GM12878 (cell line): ENCODE data around the gene TFF1. TPM values are rescaled to one million over a fixed set of nuclear protein-coding genes. Genes with fewer than 3 reads are reported as not detected.

Source experiments
- ATAC-seq: fragments of 200-7000 bp; cut with Tn5 transposase; 3 replicates; pipeline ENCODE4 v1.9.1; 2020; ENCODE audit warnings: mild to moderate bottlenecking, moderate library complexity
- BruUV-seq: library from RNA; stranded (reverse); fragments of 400-500 nt; replicated peaks from 2 replicates; lab custom pipeline; 2021; lab: Mats Ljungman, UMichigan
- CTCF ChIA-PET: fragments of 300-600 bp; sonication (Branson Sonifier 250); formaldehyde crosslinking; extraction: SDS; loops from one replicate; lab custom pipeline; 2021; ENCODE audit warnings: inconsistent platforms; lab: Yijun Ruan, JAX
- POLR2A ChIA-PET: fragments of 350-600 bp; formaldehyde crosslinking; extraction: SDS; loops from one replicate; lab custom pipeline; 2021; ENCODE audit warnings: inconsistent platforms; lab: Charles Lee
- RAD21 ChIA-PET: fragments of 300-600 bp; sonication (Branson Sonifier 250); formaldehyde crosslinking; loops from one replicate; lab custom pipeline; 2023; ENCODE audit warnings: antibody characterized with exemption; ENCODE audit not compliant: unreplicated experiment; lab: Charles Lee
- SMC1A ChIA-PET: fragments of 300-600 bp; sonication (Branson Sonifier 250); formaldehyde crosslinking; loops from one replicate; lab custom pipeline; 2023; ENCODE audit not compliant: unreplicated experiment, uncharacterized antibody; lab: Charles Lee
- DNase-seq: peaks from one replicate; pipeline ENCODE4 v3.0.0-alpha.2; 2011; ENCODE audit warnings: low read depth, low spot score
- FAIRE-seq: peaks from 3 replicates; lab custom pipeline; 2011; peaks lifted over from hg19 to GRCh38; lab: Jason Lieb, UNC
- H2AFZ ChIP-seq: 2 replicates; pipeline ENCODE4 v1.6.0; 2011; ENCODE audit warnings: low read depth, low read length, control low read depth; ENCODE audit not compliant: control insufficient read depth
- H3K27ac ChIP-seq: 2 replicates; pipeline ENCODE4 v1.5.1; 2011; ENCODE audit warnings: control low read depth; ENCODE audit not compliant: control insufficient read depth, insufficient read depth
- H3K27me3 ChIP-seq, 2 experiments: replicated peaks in 1 of 2; 2 replicates each; pipeline versions ENCODE4 v1.6.0 to v1.6.1; 2011; ENCODE audit warnings: low read length in 1 of 2; ENCODE audit not compliant: control insufficient read depth in 2 of 2, insufficient read depth in 2 of 2
- H3K36me3 ChIP-seq, 2 experiments: 2 replicates each; pipeline ENCODE4 v1.5.1; 2011; ENCODE audit warnings: low read length in 1 of 2; ENCODE audit not compliant: control insufficient read depth in 2 of 2, insufficient read depth in 2 of 2
- H3K4me1 ChIP-seq: 2 replicates; pipeline ENCODE4 v1.6.1; 2011; ENCODE audit warnings: mild to moderate bottlenecking, low read length, moderate library complexity, mixed read lengths; ENCODE audit not compliant: control insufficient read depth, insufficient read depth
- H3K4me2 ChIP-seq: 2 replicates; pipeline ENCODE4 v1.6.0; 2011; ENCODE audit warnings: control low read depth; ENCODE audit not compliant: control insufficient read depth, insufficient read depth
- H3K4me3 ChIP-seq: fragments of 200-600 bp; sonication (generic); 2 replicates; pipeline ENCODE4 v1.5.1; 2016
- H3K79me2 ChIP-seq: 2 replicates; pipeline ENCODE4 v1.6.0; 2011; ENCODE audit warnings: low read length; ENCODE audit not compliant: control insufficient read depth, insufficient read depth
- H3K9ac ChIP-seq: 2 replicates; pipeline ENCODE4 v1.8.0; 2011; ENCODE audit warnings: low read length, control low read depth, mixed read lengths; ENCODE audit not compliant: control insufficient read depth, insufficient read depth
- H3K9me3 ChIP-seq: replicated peaks from 3 replicates; pipeline ENCODE4 v1.5.1; 2011; ENCODE audit warnings: mild to moderate bottlenecking, low read length; ENCODE audit not compliant: control insufficient read depth, insufficient read depth
- H4K20me1 ChIP-seq: 2 replicates; pipeline ENCODE4 v1.6.0; 2011; ENCODE audit not compliant: control insufficient read depth, insufficient read depth
- BACH1 ChIP-seq: fragments of 450-650 bp; IDR thresholded peaks from 2 replicates; pipeline ENCODE4 v1.6.1; 2017; ENCODE audit warnings: mild to moderate bottlenecking, borderline replicate concordance
- BCL11A ChIP-seq: IDR thresholded peaks from 2 replicates; pipeline ENCODE4 v1.6.1; 2011; ENCODE audit warnings: low read depth, low read length
- CBFB ChIP-seq: IDR thresholded peaks from 2 replicates; pipeline ENCODE4 v1.6.1; 2016; ENCODE audit warnings: antibody characterized with exemption, low read depth
- CREM ChIP-seq: IDR thresholded peaks from 2 replicates; pipeline ENCODE4 v1.6.1; 2014; ENCODE audit warnings: antibody characterized with exemption, low read depth
- EED ChIP-seq: sonication (generic); IDR thresholded peaks from 2 replicates; pipeline ENCODE4 v1.6.1; 2016; ENCODE audit warnings: antibody characterized with exemption, low read depth
- ESRRA ChIP-seq: IDR thresholded peaks from 2 replicates; pipeline ENCODE4 v1.6.1; 2012; ENCODE audit warnings: mild to moderate bottlenecking, low read length, improper control_type of control experiment
- FOXM1 ChIP-seq: IDR thresholded peaks from 2 replicates; pipeline ENCODE4 v1.6.1; 2012; ENCODE audit warnings: low read depth, mild to moderate bottlenecking, inconsistent platforms, low read length, moderate library complexity
- IKZF1 ChIP-seq: fragments of 450-650 bp; conservative IDR thresholded peaks from 2 replicates; pipeline ENCODE4 v1.6.1; 2017; ENCODE audit warnings: antibody characterized with exemption, mild to moderate bottlenecking
- IRF4 ChIP-seq: IDR thresholded peaks from 2 replicates; pipeline ENCODE4 v1.6.1; 2011; ENCODE audit warnings: low read depth, low read length
- JUNB ChIP-seq: IDR thresholded peaks from 2 replicates; pipeline ENCODE4 v1.6.1; 2016; ENCODE audit warnings: antibody characterized with exemption, mild to moderate bottlenecking
- NFYA ChIP-seq: IDR thresholded peaks from 2 replicates; pipeline ENCODE4 v1.6.1; 2011; ENCODE audit warnings: low read depth, mild to moderate bottlenecking, low read length, improper control_type of control experiment, borderline replicate concordance
- NR2F1 ChIP-seq: fragments of 450-650 bp; conservative IDR thresholded peaks from 2 replicates; pipeline ENCODE4 v1.6.1; 2017; ENCODE audit warnings: mild to moderate bottlenecking
- RAD21 ChIP-seq: IDR thresholded peaks from 2 replicates; pipeline ENCODE4 v1.6.1; 2011; ENCODE audit warnings: mild to moderate bottlenecking, low read depth, low read length, moderate library complexity; ENCODE audit not compliant: insufficient read depth
- STAT3 ChIP-seq: IDR thresholded peaks from 2 replicates; pipeline ENCODE4 v1.6.1; 2011; ENCODE audit warnings: low read depth, low read length, improper control_type of control experiment
- ZBED1 ChIP-seq: IDR thresholded peaks from 2 replicates; pipeline ENCODE4 v1.6.1; 2016; ENCODE audit warnings: borderline replicate concordance
- WGBS: methylation state at CpG from one replicate; pipeline ENCODE4 v1.1.6; 2016; ENCODE audit warnings: low lambda C conversion rate; ENCODE audit not compliant: insufficient replicate concordance, insufficient coverage; ENCODE audit errors: missing lambda C conversion rate; 5-methylcytosine and 5-hydroxymethylcytosine counted together
- in situ Hi-C: fragments of 300-500 bp; cut with MboI; formaldehyde crosslinking; loops from 9 replicates; pipeline ENCODE4 v1.14.3; 2018; ENCODE audit warnings: mixed read lengths
- intact Hi-C: fragments of 100-400 bp; cut with micrococcal nuclease; formaldehyde crosslinking; loops from one replicate; pipeline ENCODE4 v1.14.2; 2022; ENCODE audit not compliant: unreplicated experiment
- polyA plus RNA-seq, 11 experiments: library from polyadenylated mRNA; depleted of rRNA in 4 of 11; unstranded in 6 of 11; stranded (reverse) in 5 of 11; fragments of >200 nt; fragmentation: Nextera tagmentation in 4 of 11; fragmentation: Illumina TruSeq in 1 of 11; extraction: Ambion mirVana in 4 of 11; extraction: Trizol in 1 of 11; gene quantifications; 1 replicate in 1 of 11; 2 replicates in 10 of 11; pipeline versions ENCODE4 v1.2.1 to v1.2.3, GENCODE V29; 2011 to 2016; ENCODE audit warnings: inconsistent platforms in 2 of 11, missing spikeins in 2 of 11, low read depth in 1 of 11
- total RNA-seq, 4 experiments: library from RNA; depleted of rRNA in 3 of 4; stranded (reverse); fragments of >200 nt in 3 of 4; fragmentation: Illumina TruSeq in 1 of 4; extraction: Trizol in 1 of 4; gene quantifications; 2 replicates each; pipeline versions ENCODE4 v1.2.1 to v1.2.3, GENCODE V29; 2013 to 2021
- TF ChIP-seq, protein P1 (sequence below): fragments of 450-650 bp; IDR thresholded peaks from 2 replicates; pipeline ENCODE4 v1.6.1; 2017; ENCODE audit warnings: mild to moderate bottlenecking, low read depth, inconsistent platforms; ENCODE audit not compliant: poor library complexity, severe bottlenecking
- TF ChIP-seq, protein P2 (sequence below), 3 experiments: IDR thresholded peaks in 2 of 3; conservative IDR thresholded peaks in 1 of 3; 2 replicates each; pipeline ENCODE4 v1.5.1; 2011; ENCODE audit warnings: low read depth in 3 of 3, low read length in 3 of 3, mild to moderate bottlenecking in 3 of 3, control low read depth in 2 of 3, moderate library complexity in 2 of 3, inconsistent platforms in 1 of 3, mixed read lengths in 1 of 3; ENCODE audit not compliant: control insufficient read depth in 2 of 3, insufficient read depth in 1 of 3; ENCODE audit errors: extremely low read depth in 1 of 3
- TF ChIP-seq, protein P3 (sequence below): IDR thresholded peaks from 2 replicates; pipeline ENCODE4 v1.6.1; 2012; ENCODE audit warnings: low read length, inconsistent platforms

The TFF1 gene
- total and polyA plus RNA-seq, 10 of the 15 experiments (the other 5 are each of a cell fraction or from before 2014, with no cell fraction given) = 0.13 TPM; not detected in 9

DNA sequence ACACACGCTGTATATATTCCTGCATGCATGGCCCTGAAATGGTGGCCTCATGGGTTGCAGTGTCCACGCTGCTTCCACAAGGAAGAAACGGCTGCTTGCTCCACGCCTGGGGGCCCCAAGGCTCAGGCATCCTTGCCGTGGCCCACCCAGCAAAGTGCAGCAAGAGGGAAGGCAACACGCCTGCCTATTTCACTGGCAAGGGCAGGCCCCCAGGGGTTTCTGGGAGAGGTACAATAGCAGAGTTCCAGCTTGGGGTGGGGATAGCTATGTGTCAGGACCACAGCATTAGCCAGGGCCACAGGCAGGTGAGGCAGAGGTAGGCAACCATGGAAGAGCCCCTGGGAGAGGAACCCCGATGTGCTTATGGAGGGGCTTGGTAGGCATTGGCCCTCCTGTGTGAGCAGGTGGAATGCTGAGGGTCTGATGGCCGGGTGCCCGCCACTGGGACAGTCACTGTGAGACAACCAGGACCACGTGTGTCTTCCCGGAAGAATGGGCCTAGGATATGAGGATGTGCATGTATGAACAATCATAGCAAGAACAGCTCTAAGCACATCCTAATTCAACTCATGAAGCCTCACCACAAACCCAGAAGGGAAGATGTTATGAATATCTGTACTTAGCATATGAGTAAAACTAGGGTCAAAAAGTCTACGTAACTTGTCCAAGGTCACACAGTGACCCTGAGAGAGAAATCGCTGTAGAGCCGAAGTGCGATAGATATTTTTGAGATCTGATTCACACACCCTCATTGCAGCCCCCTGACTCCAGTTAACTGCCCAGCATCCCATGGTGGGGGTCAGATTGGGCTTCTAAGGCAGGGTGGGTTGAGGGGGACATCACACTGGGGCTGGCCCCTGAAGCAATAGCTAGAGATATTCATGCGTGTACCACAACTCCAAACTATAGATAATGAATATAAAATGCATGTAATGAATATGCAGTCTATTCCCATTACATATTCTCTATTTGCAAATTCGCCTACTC, 27.3 kb downstream of the TFF1 start:
- Histone ChIP-seq H3K27me3 (no peaks in the 10 kb centered on the region), H3K9me3 (no peaks in the 10 kb centered on the region), H3K79me2 (no peaks in the 10 kb centered on the region), H3K4me3 (no peak overlapping the region), H3K36me3 (no peaks in the 10 kb centered on the region), H2AFZ (no peak overlapping the region), H3K9ac (no peak overlapping the region), H3K27ac (no peak overlapping the region), H4K20me1 (no peaks in the 10 kb centered on the region), H3K4me1 (peaks cover 13% of the 10 kb centered on the region), H3K4me2 (no peak overlapping the region)
- DNase-seq (no peak), FAIRE-seq (no peak), ATAC-seq (peak; percentile 40)
- ChIA-PET CTCF (interaction anchor here (0.7 to 4.3 kb wide), 15 partner anchors 9 to 198 kb away, joined by 3 to 23 read pairs (median 4); partner anchors contain the start of gene UBASH3A), POLR2A (interaction anchor here (1.0 to 1.7 kb wide), 2 partner anchors 85 to 154 kb away, joined by 3 to 4 read pairs; no protein-coding TSS in a partner anchor), SMC1A (interaction anchor here (0.6 to 6.7 kb wide), 6 partner anchors 9 to 197 kb away, joined by 3 to 41 read pairs (median 6); no protein-coding TSS in a partner anchor), RAD21 (interaction anchor here (0.8 to 2.9 kb wide), 13 partner anchors 29 to 198 kb away, joined by 3 to 13 read pairs (median 5); no protein-coding TSS in a partner anchor)
- 41% methylated on average over 17 of the region's 17 CpGs for WGBS
- in situ Hi-C loops = no loop called here
- intact Hi-C loops = loop anchor here (1.0 kb wide), 1 partner anchor 111 kb away; no protein-coding TSS in a partner anchor
- BruUV-seq = no TSS peak
- TF ChIP-seq IKZF1 (no peak), NR2F1 (no peak; the same call in 1 of the 2 replicates), BCL11A (peak; percentile 60; the same call in 1 of the 2 replicates), JUNB (peak; percentile 92), CREM (peak; percentile 57; the same call in 1 of the 2 replicates), IRF4 (peak; percentile 85; the same call in 1 of the 2 replicates), RAD21 (no peak), EED (peak; percentile 78; the same call in 1 of the 2 replicates), BACH1 (no peak), CBFB (peak; percentile 63; the same call in 1 of the 2 replicates), NFYA (no peak), STAT3 (no peak), FOXM1 (peak; percentile 44; the same call in 1 of the 2 replicates), ESRRA (peak; percentile 57; the same call in 1 of the 2 replicates), ZBED1 (peak; percentile 45; the same call in 1 of the 2 replicates)
- TF ChIP-seq, protein P1, sequence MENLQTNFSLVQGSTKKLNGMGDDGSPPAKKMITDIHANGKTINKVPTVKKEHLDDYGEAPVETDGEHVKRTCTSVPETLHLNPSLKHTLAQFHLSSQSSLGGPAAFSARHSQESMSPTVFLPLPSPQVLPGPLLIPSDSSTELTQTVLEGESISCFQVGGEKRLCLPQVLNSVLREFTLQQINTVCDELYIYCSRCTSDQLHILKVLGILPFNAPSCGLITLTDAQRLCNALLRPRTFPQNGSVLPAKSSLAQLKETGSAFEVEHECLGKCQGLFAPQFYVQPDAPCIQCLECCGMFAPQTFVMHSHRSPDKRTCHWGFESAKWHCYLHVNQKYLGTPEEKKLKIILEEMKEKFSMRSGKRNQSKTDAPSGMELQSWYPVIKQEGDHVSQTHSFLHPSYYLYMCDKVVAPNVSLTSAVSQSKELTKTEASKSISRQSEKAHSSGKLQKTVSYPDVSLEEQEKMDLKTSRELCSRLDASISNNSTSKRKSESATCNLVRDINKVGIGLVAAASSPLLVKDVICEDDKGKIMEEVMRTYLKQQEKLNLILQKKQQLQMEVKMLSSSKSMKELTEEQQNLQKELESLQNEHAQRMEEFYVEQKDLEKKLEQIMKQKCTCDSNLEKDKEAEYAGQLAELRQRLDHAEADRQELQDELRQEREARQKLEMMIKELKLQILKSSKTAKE = no peak
- TF ChIP-seq, protein P2, sequence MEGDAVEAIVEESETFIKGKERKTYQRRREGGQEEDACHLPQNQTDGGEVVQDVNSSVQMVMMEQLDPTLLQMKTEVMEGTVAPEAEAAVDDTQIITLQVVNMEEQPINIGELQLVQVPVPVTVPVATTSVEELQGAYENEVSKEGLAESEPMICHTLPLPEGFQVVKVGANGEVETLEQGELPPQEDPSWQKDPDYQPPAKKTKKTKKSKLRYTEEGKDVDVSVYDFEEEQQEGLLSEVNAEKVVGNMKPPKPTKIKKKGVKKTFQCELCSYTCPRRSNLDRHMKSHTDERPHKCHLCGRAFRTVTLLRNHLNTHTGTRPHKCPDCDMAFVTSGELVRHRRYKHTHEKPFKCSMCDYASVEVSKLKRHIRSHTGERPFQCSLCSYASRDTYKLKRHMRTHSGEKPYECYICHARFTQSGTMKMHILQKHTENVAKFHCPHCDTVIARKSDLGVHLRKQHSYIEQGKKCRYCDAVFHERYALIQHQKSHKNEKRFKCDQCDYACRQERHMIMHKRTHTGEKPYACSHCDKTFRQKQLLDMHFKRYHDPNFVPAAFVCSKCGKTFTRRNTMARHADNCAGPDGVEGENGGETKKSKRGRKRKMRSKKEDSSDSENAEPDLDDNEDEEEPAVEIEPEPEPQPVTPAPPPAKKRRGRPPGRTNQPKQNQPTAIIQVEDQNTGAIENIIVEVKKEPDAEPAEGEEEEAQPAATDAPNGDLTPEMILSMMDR (IDR thresholded peaks at IDR 0.05 in 2 of 3, conservative IDR thresholded peaks at IDR 0.05 in 1 of 3; ENCODE audit: control insufficient read depth in 2 of 3, extremely low read depth in 1 of 3, insufficient read depth in 1 of 3, low read depth in 3 of 3, low read length in 3 of 3) = no peak
- TF ChIP-seq, protein P3, sequence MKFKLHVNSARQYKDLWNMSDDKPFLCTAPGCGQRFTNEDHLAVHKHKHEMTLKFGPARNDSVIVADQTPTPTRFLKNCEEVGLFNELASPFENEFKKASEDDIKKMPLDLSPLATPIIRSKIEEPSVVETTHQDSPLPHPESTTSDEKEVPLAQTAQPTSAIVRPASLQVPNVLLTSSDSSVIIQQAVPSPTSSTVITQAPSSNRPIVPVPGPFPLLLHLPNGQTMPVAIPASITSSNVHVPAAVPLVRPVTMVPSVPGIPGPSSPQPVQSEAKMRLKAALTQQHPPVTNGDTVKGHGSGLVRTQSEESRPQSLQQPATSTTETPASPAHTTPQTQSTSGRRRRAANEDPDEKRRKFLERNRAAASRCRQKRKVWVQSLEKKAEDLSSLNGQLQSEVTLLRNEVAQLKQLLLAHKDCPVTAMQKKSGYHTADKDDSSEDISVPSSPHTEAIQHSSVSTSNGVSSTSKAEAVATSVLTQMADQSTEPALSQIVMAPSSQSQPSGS = peak; percentile 60
